HL-60 (cell line): Measurements from ENCODE around the gene EPHA2.

ENCODE experiments used
- DNase-seq, 2 experiments: peaks; one replicate each; pipeline ENCODE4 v3.0.0-alpha.2; 2010 to 2020; ENCODE audit warnings: low read depth in 1 of 2, low spot score in 1 of 2
- H3K27ac ChIP-seq: fragments of 250-450 bp; sonication (Bioruptor Pico); replicated peaks from 2 replicates; pipeline ENCODE4 v1.5.1; 2020; ENCODE audit warnings: mild to moderate bottlenecking, moderate library complexity
- H3K27me3 ChIP-seq: fragments of 250-450 bp; sonication (Bioruptor Pico); 2 replicates; pipeline ENCODE4 v1.5.1; 2021; ENCODE audit warnings: mild to moderate bottlenecking, moderate library complexity; ENCODE audit not compliant: insufficient read depth, poor library complexity, severe bottlenecking
- H3K4me3 ChIP-seq: replicated peaks from 2 replicates; pipeline ENCODE4 v1.5.1; 2011; ENCODE audit warnings: mild to moderate bottlenecking, control low read depth, low read length; ENCODE audit not compliant: insufficient read depth
- CTCF ChIP-seq: IDR thresholded peaks from one replicate; pipeline ENCODE4 v1.5.1; 2011; ENCODE audit warnings: low read length, control low read depth, inconsistent platforms; ENCODE audit not compliant: insufficient read depth
- GABPA ChIP-seq: IDR thresholded peaks from 2 replicates; pipeline ENCODE4 v1.6.1; 2012; ENCODE audit warnings: low read depth
- POLR2AphosphoS5 ChIP-seq: IDR thresholded peaks from 2 replicates; pipeline ENCODE4 v1.6.1; 2012; ENCODE audit warnings: low read depth
- REST ChIP-seq: IDR thresholded peaks from 2 replicates; pipeline ENCODE4 v1.6.1; 2012; ENCODE audit warnings: low read depth; ENCODE audit not compliant: insufficient replicate concordance
- SPI1 ChIP-seq: IDR thresholded peaks from 2 replicates; pipeline ENCODE4 v1.6.1; 2012; ENCODE audit warnings: low read depth, mild to moderate bottlenecking, borderline replicate concordance

EPHA2 gene

GRCh38 chr1:16167331-16168143 is 11.7 kb upstream of the EPHA2 start:
- Histone ChIP-seq H3K27me3 (peaks cover 34% of the 10 kb centered on the region), H3K4me3 (peak overlapping the region; percentile 26; the same call in 1 of the 2 replicates), H3K27ac (no peak overlapping the region)
- TF ChIP-seq SPI1 (no peak), REST (no peak), POLR2AphosphoS5 (no peak), CTCF (no peak), GABPA (no peak)
- DNase-seq: no peak

- TF ChIP-seq SPI1 (no peak), REST (no peak), CTCF (no peak), POLR2AphosphoS5 (no peak), GABPA (no peak)
- peaks cover 48% of the 10 kb centered on the region for H3K27me3 ChIP-seq
- no peak overlapping the region for H3K4me3 ChIP-seq
- no peak for DNase-seq
- H3K27ac ChIP-seq: no peak overlapping the region
These were observed 10.2 kb upstream of the EPHA2 start for GRCh38 chr1:16166117-16166516.

GRCh38 chr1:16165548-16165947 is 9.7 kb upstream of the EPHA2 start:
- TF ChIP-seq REST (no peak), POLR2AphosphoS5 (no peak), GABPA (no peak), SPI1 (no peak)
- DNase-seq: no peak
- Histone ChIP-seq H3K27me3 (peaks cover 50% of the 10 kb centered on the region), H3K4me3 (no peak overlapping the region), H3K27ac (no peak overlapping the region)
